ENCODE results near the gene CPEB2. TPM values are rescaled to one million over a fixed set of nuclear protein-coding genes. Genes with fewer than 3 reads are reported as not detected.
"Not testable (repeated sequence)": the region's sequence is repeated elsewhere in the genome, so short reads cannot be mapped to it uniquely, and the experiment has no call there.

CPEB2 gene
- total and polyA plus RNA-seq, 7 donors, result 6.4 to 39.2 (median 27.5) TPM

DNA sequence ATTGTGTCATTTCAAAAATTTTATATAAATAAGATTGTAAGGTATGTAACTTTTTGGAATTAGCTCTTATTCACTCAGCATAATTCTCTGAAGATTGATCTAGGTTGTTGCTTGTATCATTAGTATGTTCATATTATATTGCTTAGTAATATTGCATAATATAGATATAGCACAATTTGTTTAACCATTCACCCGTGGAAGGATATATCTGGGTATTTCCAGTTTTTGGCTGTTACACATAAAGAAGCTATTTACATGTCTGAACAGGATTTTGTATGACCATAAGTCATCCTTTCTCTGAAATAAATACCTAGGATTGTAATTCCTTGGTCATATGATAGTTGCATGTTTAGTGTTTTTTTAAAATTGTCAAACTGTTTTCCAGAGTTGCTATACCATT lies 82.5 kb downstream of the CPEB2 start:
- Histone ChIP-seq H3K9me3 (no peaks in the 10 kb centered on the region), H3K36me3 (no peaks in the 10 kb centered on the region), H3K27ac (no peak overlapping the region), H3K4me1 (no peaks in the 10 kb centered on the region), H3K4me3 (no peak overlapping the region), H3K27me3 (no peaks in the 10 kb centered on the region)
- DNase-seq, result no peak
- 41 to 59% methylated on average over 1 of the region's 1 CpG for WGBS, 2 donors
- TF ChIP-seq CTCF (IDR thresholded peaks at IDR 0.05) (no peak), POLR2AphosphoS5 (IDR thresholded peaks at IDR 0.05) (no peak), EP300 (IDR thresholded peaks at IDR 0.05) (no peak), POLR2A (IDR thresholded peaks at IDR 0.05) (no peak)
- intact Hi-C loops (cut with DNase I), result no loop called here

DNA sequence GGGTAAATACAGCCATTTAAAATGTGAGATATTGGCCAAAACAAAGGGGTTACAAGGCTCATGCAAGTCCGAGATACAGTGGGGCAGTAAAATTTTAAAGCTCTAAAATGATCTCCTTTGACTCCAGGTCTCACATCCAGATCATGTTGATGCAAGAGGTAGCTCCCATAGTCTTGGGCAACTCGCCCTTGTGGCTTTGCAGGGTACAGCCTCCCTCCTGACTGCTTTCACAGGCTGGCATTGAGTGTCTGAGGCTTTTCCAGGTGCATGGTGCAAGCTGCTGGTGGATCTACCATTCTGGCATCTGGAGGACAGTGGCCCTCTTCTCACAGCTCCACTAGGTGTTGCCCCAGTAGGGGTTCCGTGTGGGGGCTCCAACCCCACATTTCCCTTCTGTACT lies 83.5 kb downstream of the CPEB2 start:
- DNase-seq; H3K27me3 ChIP-seq; intact Hi-C loops (cut with DNase I); H3K27ac ChIP-seq; H3K4me1 ChIP-seq; H3K4me3 ChIP-seq; H3K36me3 ChIP-seq; H3K9me3 ChIP-seq: not testable (repeated sequence)
- WGBS, 2 donors, result 64 to 75% methylated on average over 3 of the region's 3 CpGs

GRCh38 chr4:15086259-15086658 lies 84.0 kb downstream of the CPEB2 start:
- H3K4me1 ChIP-seq; H3K9me3 ChIP-seq; intact Hi-C loops (cut with DNase I); H3K27ac ChIP-seq; H3K36me3 ChIP-seq; H3K27me3 ChIP-seq; H3K4me3 ChIP-seq; DNase-seq: not testable (repeated sequence)
- 83 to 84% methylated on average over 2 of the region's 2 CpGs for WGBS, 2 donors

GRCh38 chr4:15088394-15089035 lies 86.2 kb downstream of the CPEB2 start:
- WGBS, 2 donors, result 46 to 79% methylated on average over 4 of the region's 4 CpGs
- intact Hi-C loops (cut with DNase I), result no loop called here
- no peaks in the 10 kb centered on the region for H3K27me3 ChIP-seq
- no peak for DNase-seq
- H3K4me3 ChIP-seq, result no peak overlapping the region
- no peaks in the 10 kb centered on the region for H3K4me1 ChIP-seq
- no peaks in the 10 kb centered on the region for H3K36me3 ChIP-seq
- no peak for TF ChIP-seq POLR2A (IDR thresholded peaks at IDR 0.05)
- no peak for TF ChIP-seq CTCF (IDR thresholded peaks at IDR 0.05)
- TF ChIP-seq EP300 (IDR thresholded peaks at IDR 0.05), result no peak
- TF ChIP-seq POLR2AphosphoS5 (IDR thresholded peaks at IDR 0.05), result no peak
- no peaks in the 10 kb centered on the region for H3K9me3 ChIP-seq
- H3K27ac ChIP-seq, result no peak overlapping the region

DNA sequence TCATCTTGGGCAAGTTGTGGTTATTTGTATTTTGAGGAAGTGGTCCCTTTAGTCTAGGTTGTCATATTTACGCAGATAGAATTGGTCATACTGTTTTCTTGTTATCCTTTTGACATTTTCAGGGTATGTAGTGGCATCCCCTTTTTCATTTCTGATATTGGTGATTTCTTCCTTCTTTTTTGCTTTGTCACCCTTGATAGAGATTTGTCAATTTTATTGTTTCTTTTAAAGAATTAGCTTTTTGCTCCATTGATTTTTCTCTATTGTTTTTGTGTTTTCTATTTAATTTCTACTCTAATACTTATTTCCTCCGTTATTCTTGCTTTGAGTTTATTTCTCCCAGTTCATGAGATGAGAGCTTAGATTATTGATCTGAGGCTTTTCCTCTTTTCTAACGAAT lies 87.7 kb downstream of the CPEB2 start:
- Histone ChIP-seq H3K36me3 (no peaks in the 10 kb centered on the region), H3K27me3 (no peaks in the 10 kb centered on the region), H3K4me3 (no peak overlapping the region), H3K9me3 (no peaks in the 10 kb centered on the region), H3K27ac (no peak overlapping the region), H3K4me1 (no peaks in the 10 kb centered on the region)
- intact Hi-C loops (cut with DNase I), result no loop called here
- DNase-seq, result no peak
- no peak for TF ChIP-seq CTCF (IDR thresholded peaks at IDR 0.05)
- 92 to 93% methylated on average over 3 of the region's 3 CpGs for WGBS, 2 donors

DNA sequence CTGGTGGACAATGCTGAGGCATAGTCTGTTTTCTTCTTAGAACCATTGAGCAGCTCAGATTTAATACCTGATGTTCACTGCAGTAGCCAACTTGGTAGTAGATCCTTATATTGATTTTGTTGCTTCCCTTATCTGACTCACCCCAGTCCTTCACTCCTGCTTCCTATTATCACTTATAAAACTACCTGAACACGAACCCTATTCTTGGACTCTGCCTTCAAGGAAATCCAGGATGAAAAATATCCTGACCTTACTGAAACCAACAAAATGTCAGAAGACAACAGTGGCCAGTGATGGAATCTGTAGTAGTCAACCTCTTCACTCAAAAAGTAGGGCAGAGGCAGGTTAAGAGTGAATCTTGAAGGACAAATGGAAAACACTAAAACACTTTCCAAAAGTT lies 98.1 kb downstream of the CPEB2 start:
- TF ChIP-seq POLR2AphosphoS5 (IDR thresholded peaks at IDR 0.05) (no peak), EP300 (IDR thresholded peaks at IDR 0.05) (no peak), POLR2A (IDR thresholded peaks at IDR 0.05) (no peak), CTCF (IDR thresholded peaks at IDR 0.05) (no peak)
- Histone ChIP-seq H3K9me3 (no peaks in the 10 kb centered on the region), H3K36me3 (no peaks in the 10 kb centered on the region), H3K27ac (no peak overlapping the region), H3K4me1 (no peaks in the 10 kb centered on the region), H3K4me3 (no peak overlapping the region), H3K27me3 (no peaks in the 10 kb centered on the region)
- 16 to 68% methylated on average over 1 of the region's 1 CpG for WGBS, 2 donors
- intact Hi-C loops (cut with DNase I), result no loop called here
- no peak for DNase-seq
